HepG2 (cell line): ENCODE data around the gene THRA. TPM values are rescaled to one million over a fixed set of nuclear protein-coding genes. Genes with fewer than 3 reads are reported as not detected.

Source experiments
- IKZF1 ChIP-seq: fragments of 450-650 bp; IDR thresholded peaks from 2 replicates; pipeline ENCODE4 v1.7.1; 2016
- PAWR ChIP-seq: sonication (generic); formaldehyde crosslinking; IDR thresholded peaks from 2 replicates; pipeline ENCODE4 v1.4.0; 2020; ENCODE audit warnings: missing genetic modification reagents, mild to moderate bottlenecking, borderline replicate concordance
- ZNF3 ChIP-seq: IDR thresholded peaks from 2 replicates; pipeline ENCODE4 v1.7.0; 2017; ENCODE audit warnings: inconsistent platforms
- ZNF546 ChIP-seq: sonication (generic); formaldehyde crosslinking; conservative IDR thresholded peaks from 2 replicates; pipeline ENCODE4 v1.8.1; 2023; ENCODE audit warnings: mild to moderate bottlenecking, missing genetic modification reagents
- ZNF563 ChIP-seq: sonication (generic); formaldehyde crosslinking; IDR thresholded peaks from 2 replicates; pipeline ENCODE4 v1.8.0; 2022; ENCODE audit warnings: mild to moderate bottlenecking, moderate library complexity, missing genetic modification reagents
- ZNF850 ChIP-seq: sonication (generic); formaldehyde crosslinking; conservative IDR thresholded peaks from 2 replicates; pipeline ENCODE4 v1.9.0; 2021; ENCODE audit warnings: mild to moderate bottlenecking, missing genetic modification reagents
- polyA plus RNA-seq, 8 experiments: library from polyadenylated mRNA; depleted of rRNA in 3 of 8; stranded (reverse) in 7 of 8; unstranded in 1 of 8; fragments of >200 nt; fragmentation: Illumina TruSeq in 4 of 8; extraction: Trizol in 4 of 8; gene quantifications; 2 replicates each; pipeline versions ENCODE4 v1.2.1 to v1.2.3, GENCODE V29; 2011 to 2016; ENCODE audit warnings: low read depth in 4 of 8, missing spikeins in 1 of 8, mixed read lengths in 1 of 8; ENCODE audit not compliant: insufficient read depth in 1 of 8
- total RNA-seq, 5 experiments: library from RNA; depleted of rRNA; stranded (reverse); fragments of >200 nt; fragmentation: Illumina TruSeq; extraction: Trizol; gene quantifications; 2 replicates each; pipeline ENCODE4 v1.2.3, GENCODE V29; 2016; ENCODE audit warnings: low read depth in 1 of 5
- TF ChIP-seq, protein P1 (sequence below): IDR thresholded peaks from 2 replicates; pipeline ENCODE4 v1.6.1; 2016; ENCODE audit warnings: missing compliant biosample characterization, missing genetic modification reagents, borderline replicate concordance
- TF ChIP-seq, protein P2 (sequence below): sonication (generic); formaldehyde crosslinking; IDR thresholded peaks from 2 replicates; pipeline ENCODE4 v1.5.1; 2020; ENCODE audit warnings: mild to moderate bottlenecking, missing genetic modification reagents
- TF ChIP-seq, protein P3 (sequence below): sonication (generic); formaldehyde crosslinking; IDR thresholded peaks from 2 replicates; pipeline ENCODE4 v1.4.0; 2020; ENCODE audit warnings: missing genetic modification reagents; ENCODE audit errors: not compliant biosample characterization
- TF ChIP-seq, protein P4 (sequence below): sonication (generic); formaldehyde crosslinking; IDR thresholded peaks from 2 replicates; pipeline ENCODE4 v1.4.0; 2020; ENCODE audit warnings: missing genetic modification reagents
- TF ChIP-seq, protein P5 (sequence below): sonication (generic); formaldehyde crosslinking; conservative IDR thresholded peaks from 2 replicates; pipeline ENCODE4 v1.8.0; 2022; ENCODE audit warnings: mild to moderate bottlenecking, moderate library complexity, missing genetic modification reagents
- TF ChIP-seq, protein P6 (sequence below): sonication (generic); formaldehyde crosslinking; IDR thresholded peaks from 2 replicates; pipeline ENCODE4 v1.5.0; 2020; ENCODE audit warnings: missing genetic modification reagents, mild to moderate bottlenecking, borderline replicate concordance

THRA gene
- total and polyA plus RNA-seq, 2 of the 13 experiments (the other 11 are each of a cell fraction or from before 2014, with no cell fraction given): 8.0 to 9.9 TPM

DNA sequence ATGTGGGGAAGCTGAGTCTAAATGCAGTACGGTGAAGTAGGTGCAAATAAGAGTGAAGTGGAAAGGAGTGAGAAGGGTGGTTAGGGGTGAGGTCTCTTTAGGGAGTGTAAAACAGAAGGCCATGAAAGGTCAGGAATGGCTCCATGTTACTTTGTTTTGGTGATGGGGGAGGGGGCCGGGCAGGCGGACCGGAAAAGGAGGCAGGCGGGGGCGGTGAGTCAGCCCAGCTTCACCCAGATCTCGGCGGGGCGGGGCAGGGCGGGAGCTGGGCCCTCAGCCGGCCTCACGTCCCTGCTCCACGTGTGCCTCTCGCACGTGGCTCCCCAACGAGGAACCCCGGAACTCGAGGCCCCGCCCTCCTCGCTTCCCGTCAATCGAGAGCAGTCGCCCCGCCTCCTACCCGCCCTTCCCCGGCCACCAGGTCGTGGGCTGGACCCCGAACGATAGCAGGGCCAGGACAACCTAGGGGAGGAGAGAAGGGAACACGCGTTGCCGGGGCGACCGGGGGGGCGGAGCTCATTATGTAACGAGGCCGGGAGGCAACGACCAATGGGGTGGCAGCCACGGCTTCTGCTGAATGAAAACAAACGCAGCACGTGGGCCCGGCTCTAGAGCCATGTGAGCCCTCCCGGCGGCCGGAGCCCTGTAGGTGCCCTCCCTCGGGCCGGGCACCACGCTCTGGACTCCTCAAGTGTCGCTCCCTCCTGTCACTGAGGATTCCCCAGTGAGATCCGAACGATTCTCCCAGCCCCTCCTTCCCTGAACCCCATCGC is 36.3 kb downstream of the THRA start (continued):
- TF ChIP-seq ZNF546 (CRISPR knock-in tag): peak; percentile 89; the same call in 1 of the 2 replicates
- TF ChIP-seq, protein P1, sequence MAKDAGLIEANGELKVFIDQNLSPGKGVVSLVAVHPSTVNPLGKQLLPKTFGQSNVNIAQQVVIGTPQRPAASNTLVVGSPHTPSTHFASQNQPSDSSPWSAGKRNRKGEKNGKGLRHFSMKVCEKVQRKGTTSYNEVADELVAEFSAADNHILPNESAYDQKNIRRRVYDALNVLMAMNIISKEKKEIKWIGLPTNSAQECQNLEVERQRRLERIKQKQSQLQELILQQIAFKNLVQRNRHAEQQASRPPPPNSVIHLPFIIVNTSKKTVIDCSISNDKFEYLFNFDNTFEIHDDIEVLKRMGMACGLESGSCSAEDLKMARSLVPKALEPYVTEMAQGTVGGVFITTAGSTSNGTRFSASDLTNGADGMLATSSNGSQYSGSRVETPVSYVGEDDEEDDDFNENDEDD: peak; percentile 98
- TF ChIP-seq, protein P2, sequence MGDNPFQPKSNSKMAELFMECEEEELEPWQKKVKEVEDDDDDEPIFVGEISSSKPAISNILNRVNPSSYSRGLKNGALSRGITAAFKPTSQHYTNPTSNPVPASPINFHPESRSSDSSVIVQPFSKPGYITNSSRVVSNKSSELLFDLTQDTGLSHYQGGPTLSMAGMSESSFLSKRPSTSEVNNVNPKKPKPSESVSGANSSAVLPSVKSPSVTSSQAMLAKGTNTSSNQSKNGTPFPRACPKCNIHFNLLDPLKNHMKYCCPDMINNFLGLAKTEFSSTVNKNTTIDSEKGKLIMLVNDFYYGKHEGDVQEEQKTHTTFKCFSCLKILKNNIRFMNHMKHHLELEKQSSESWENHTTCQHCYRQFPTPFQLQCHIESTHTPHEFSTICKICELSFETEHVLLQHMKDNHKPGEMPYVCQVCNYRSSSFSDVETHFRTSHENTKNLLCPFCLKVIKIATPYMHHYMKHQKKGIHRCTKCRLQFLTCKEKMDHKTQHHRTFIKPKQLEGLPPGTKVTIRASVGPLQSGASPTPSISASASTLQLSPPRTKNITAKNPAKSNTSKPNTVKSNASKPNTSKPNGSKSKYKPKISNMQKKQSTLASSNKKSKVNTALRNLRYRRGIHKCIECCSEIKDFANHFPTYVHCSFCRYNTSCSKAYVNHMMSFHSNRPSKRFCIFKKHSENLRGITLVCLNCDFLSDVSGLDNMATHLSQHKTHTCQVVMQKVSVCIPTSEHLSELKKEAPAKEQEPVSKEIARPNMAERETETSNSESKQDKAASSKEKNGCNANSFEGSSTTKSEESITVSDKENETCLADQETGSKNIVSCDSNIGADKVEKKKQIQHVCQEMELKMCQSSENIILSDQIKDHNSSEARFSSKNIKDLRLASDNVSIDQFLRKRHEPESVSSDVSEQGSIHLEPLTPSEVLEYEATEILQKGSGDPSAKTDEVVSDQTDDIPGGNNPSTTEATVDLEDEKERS: no peak; the same call in 1 of the 2 replicates
- TF ChIP-seq, protein P3, sequence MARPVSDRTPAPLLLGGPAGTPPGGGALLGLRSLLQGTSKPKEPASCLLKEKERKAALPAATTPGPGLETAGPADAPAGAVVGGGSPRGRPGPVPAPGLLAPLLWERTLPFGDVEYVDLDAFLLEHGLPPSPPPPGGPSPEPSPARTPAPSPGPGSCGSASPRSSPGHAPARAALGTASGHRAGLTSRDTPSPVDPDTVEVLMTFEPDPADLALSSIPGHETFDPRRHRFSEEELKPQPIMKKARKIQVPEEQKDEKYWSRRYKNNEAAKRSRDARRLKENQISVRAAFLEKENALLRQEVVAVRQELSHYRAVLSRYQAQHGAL (CRISPR knock-in tag): peak; percentile 68
- TF ChIP-seq, protein P4, sequence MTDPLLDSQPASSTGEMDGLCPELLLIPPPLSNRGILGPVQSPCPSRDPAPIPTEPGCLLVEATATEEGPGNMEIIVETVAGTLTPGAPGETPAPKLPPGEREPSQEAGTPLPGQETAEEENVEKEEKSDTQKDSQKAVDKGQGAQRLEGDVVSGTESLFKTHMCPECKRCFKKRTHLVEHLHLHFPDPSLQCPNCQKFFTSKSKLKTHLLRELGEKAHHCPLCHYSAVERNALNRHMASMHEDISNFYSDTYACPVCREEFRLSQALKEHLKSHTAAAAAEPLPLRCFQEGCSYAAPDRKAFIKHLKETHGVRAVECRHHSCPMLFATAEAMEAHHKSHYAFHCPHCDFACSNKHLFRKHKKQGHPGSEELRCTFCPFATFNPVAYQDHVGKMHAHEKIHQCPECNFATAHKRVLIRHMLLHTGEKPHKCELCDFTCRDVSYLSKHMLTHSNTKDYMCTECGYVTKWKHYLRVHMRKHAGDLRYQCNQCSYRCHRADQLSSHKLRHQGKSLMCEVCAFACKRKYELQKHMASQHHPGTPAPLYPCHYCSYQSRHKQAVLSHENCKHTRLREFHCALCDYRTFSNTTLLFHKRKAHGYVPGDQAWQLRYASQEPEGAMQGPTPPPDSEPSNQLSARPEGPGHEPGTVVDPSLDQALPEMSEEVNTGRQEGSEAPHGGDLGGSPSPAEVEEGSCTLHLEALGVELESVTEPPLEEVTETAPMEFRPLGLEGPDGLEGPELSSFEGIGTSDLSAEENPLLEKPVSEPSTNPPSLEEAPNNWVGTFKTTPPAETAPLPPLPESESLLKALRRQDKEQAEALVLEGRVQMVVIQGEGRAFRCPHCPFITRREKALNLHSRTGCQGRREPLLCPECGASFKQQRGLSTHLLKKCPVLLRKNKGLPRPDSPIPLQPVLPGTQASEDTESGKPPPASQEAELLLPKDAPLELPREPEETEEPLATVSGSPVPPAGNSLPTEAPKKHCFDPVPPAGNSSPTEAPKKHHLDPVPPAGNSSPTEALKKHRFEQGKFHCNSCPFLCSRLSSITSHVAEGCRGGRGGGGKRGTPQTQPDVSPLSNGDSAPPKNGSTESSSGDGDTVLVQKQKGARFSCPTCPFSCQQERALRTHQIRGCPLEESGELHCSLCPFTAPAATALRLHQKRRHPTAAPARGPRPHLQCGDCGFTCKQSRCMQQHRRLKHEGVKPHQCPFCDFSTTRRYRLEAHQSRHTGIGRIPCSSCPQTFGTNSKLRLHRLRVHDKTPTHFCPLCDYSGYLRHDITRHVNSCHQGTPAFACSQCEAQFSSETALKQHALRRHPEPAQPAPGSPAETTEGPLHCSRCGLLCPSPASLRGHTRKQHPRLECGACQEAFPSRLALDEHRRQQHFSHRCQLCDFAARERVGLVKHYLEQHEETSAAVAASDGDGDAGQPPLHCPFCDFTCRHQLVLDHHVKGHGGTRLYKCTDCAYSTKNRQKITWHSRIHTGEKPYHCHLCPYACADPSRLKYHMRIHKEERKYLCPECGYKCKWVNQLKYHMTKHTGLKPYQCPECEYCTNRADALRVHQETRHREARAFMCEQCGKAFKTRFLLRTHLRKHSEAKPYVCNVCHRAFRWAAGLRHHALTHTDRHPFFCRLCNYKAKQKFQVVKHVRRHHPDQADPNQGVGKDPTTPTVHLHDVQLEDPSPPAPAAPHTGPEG: peak; percentile 62; the same call in 1 of the 2 replicates
- TF ChIP-seq ZNF563 (CRISPR knock-in tag): peak; percentile 93; the same call in 1 of the 2 replicates
- TF ChIP-seq IKZF1: no peak
- TF ChIP-seq, protein P5, sequence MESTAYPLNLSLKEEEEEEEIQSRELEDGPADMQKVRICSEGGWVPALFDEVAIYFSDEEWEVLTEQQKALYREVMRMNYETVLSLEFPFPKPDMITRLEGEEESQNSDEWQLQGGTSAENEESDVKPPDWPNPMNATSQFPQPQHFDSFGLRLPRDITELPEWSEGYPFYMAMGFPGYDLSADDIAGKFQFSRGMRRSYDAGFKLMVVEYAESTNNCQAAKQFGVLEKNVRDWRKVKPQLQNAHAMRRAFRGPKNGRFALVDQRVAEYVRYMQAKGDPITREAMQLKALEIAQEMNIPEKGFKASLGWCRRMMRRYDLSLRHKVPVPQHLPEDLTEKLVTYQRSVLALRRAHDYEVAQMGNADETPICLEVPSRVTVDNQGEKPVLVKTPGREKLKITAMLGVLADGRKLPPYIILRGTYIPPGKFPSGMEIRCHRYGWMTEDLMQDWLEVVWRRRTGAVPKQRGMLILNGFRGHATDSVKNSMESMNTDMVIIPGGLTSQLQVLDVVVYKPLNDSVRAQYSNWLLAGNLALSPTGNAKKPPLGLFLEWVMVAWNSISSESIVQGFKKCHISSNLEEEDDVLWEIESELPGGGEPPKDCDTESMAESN (CRISPR knock-in tag): peak; percentile 94
- no peak for TF ChIP-seq ZNF3 (CRISPR knock-in tag)
- no peak; the same call in 1 of the 2 replicates for TF ChIP-seq PAWR (CRISPR knock-in tag)
- 0 out of 2 replicates have a peak, but pooled peaks have one; percentile 78 for TF ChIP-seq ZNF850
- TF ChIP-seq, protein P6, sequence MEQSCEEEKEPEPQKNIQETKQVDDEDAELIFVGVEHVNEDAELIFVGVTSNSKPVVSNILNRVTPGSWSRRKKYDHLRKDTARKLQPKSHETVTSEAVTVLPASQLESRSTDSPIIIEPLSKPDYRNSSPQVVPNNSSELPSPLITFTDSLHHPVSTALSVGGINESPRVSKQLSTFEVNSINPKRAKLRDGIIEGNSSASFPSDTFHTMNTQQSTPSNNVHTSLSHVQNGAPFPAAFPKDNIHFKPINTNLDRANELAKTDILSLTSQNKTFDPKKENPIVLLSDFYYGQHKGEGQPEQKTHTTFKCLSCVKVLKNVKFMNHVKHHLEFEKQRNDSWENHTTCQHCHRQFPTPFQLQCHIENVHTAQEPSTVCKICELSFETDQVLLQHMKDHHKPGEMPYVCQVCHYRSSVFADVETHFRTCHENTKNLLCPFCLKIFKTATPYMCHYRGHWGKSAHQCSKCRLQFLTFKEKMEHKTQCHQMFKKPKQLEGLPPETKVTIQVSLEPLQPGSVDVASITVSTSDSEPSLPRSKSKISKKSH (CRISPR knock-in tag): peak; percentile 97
